ENCODE measurements around the gene GABRR2.
"Not testable (repeated sequence)": the region's sequence is repeated elsewhere in the genome, so short reads cannot be mapped to it uniquely, and the experiment has no call there.

GABRR2 gene

GRCh38 chr6:89323511-89323971 is 8.4 kb upstream of the GABRR2 start:
- DNase-seq, result no peak

- DNase-seq, result no peak
Observed at GRCh38 chr6:89321131-89321970, 6.3 kb upstream of the GABRR2 start.

- DNase-seq, result no peak
Observed at GRCh38 chr6:89320012-89320559, 5.0 kb upstream of the GABRR2 start.

- DNase-seq, result no peak
Observed at GRCh38 chr6:89317067-89317466, 2.0 kb upstream of the GABRR2 start.

- DNase-seq, result no peak
Observed at GRCh38 chr6:89314692-89315091, 407 bp downstream of the GABRR2 start.

- peak; percentile 6 for DNase-seq
Observed at GRCh38 chr6:89313006-89313405, 2.1 kb downstream of the GABRR2 start.

GRCh38 chr6:89311853-89312531 is 3.1 kb downstream of the GABRR2 start:
- DNase-seq, result peak; percentile 84

GRCh38 chr6:89311530-89311852 is 3.6 kb downstream of the GABRR2 start:
- DNase-seq, result no peak

GRCh38 chr6:89310929-89311328 is 4.2 kb downstream of the GABRR2 start:
- no peak for DNase-seq

GRCh38 chr6:89308525-89309395 is 6.3 kb downstream of the GABRR2 start:
- DNase-seq, result no peak

- DNase-seq, result not testable (repeated sequence)
Observed at GRCh38 chr6:89304517-89304916, 10.6 kb downstream of the GABRR2 start.

- DNase-seq, result no peak
Observed at GRCh38 chr6:89302936-89303335, 12.2 kb downstream of the GABRR2 start.

- no peak for DNase-seq
Observed at GRCh38 chr6:89302195-89302770, 12.8 kb downstream of the GABRR2 start.

GRCh38 chr6:89301586-89302194 is 13.4 kb downstream of the GABRR2 start:
- no peak for DNase-seq

GRCh38 chr6:89299466-89299850 is 15.6 kb downstream of the GABRR2 start:
- peak; percentile 42 for DNase-seq

- peak; percentile 21 for DNase-seq
Observed at GRCh38 chr6:89298680-89299465, 16.2 kb downstream of the GABRR2 start.

- peak; percentile 40 for DNase-seq
Observed at GRCh38 chr6:89297695-89298351, 17.3 kb downstream of the GABRR2 start.

- DNase-seq, result no peak
Observed at GRCh38 chr6:89295981-89296380, 19.1 kb downstream of the GABRR2 start.

GRCh38 chr6:89295116-89295515 is 20.0 kb downstream of the GABRR2 start:
- not testable (repeated sequence) for DNase-seq

- no peak for DNase-seq
Observed at GRCh38 chr6:89291256-89291819, 23.8 kb downstream of the GABRR2 start.

All from NCI-H774 (cell line).